Astrocyte (in vitro differentiated cells and primary cell): ENCODE data around the gene MTERF4.

Source experiments
- EZH2 ChIP-seq: IDR thresholded peaks from 2 replicates; pipeline ENCODE4 v1.6.1; 2012; ENCODE audit warnings: mild to moderate bottlenecking, low read length, inconsistent platforms; ENCODE audit not compliant: insufficient read depth
- TF ChIP-seq, protein P1 (sequence below): IDR thresholded peaks from 2 replicates; pipeline ENCODE4 v1.5.1; 2011; ENCODE audit warnings: low read depth, mild to moderate bottlenecking, inconsistent platforms, low read length, moderate library complexity; ENCODE audit not compliant: insufficient read depth

DNA sequence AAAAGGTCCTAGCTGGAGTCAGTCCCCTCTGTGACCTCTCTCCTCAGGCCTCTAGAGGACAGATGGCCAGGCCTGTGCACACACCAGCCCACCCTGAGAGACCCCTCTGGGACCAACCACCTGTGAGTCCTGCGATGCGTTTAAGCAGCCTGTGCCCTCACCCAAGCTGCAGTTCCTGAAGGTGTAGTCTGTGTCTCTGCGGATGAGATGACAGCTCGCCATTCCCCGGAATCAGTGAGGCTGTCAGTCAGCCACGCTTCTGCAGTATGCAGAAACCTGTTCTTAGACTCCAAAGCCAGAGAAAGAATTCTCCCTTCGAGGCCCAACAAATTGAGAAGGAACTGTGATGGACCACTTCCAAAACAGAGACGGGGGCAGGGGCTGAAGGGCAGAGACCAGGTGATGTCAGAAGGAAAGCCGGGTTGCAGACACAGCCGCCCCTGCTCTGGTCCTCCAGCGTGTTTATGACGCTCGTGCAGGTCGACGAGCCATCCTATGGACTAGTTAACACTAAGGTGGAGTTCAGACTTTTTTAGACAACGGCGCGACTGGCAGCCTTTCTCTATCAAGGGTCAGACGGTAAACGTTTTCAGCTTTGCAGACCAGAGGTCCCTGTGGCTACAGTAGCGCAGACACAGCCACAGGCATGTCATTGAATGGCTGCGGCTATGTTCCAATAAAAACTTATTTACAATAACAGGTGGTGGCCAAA, 10.2 kb downstream of the MTERF4 start:
- TF ChIP-seq, protein P1, sequence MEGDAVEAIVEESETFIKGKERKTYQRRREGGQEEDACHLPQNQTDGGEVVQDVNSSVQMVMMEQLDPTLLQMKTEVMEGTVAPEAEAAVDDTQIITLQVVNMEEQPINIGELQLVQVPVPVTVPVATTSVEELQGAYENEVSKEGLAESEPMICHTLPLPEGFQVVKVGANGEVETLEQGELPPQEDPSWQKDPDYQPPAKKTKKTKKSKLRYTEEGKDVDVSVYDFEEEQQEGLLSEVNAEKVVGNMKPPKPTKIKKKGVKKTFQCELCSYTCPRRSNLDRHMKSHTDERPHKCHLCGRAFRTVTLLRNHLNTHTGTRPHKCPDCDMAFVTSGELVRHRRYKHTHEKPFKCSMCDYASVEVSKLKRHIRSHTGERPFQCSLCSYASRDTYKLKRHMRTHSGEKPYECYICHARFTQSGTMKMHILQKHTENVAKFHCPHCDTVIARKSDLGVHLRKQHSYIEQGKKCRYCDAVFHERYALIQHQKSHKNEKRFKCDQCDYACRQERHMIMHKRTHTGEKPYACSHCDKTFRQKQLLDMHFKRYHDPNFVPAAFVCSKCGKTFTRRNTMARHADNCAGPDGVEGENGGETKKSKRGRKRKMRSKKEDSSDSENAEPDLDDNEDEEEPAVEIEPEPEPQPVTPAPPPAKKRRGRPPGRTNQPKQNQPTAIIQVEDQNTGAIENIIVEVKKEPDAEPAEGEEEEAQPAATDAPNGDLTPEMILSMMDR, result no peak
- no peak for TF ChIP-seq EZH2
